NCI-H345 treated with DMSO at 0.1 percent for 48 hours (cell line): ENCODE data around the gene TRIM39.
"Not testable (repeated sequence)": the region's sequence is repeated elsewhere in the genome, so short reads cannot be mapped to it uniquely, and the experiment has no call there.

Experiments used
- DNase-seq: peaks from one replicate; lab custom pipeline; 2025; ENCODE audit not compliant: unreplicated experiment; lab: John Stamatoyannopoulos, UW

TRIM39 gene

GRCh38 chr6:30326526-30327231, at the start of gene TRIM39:
TRIM39 (plus strand) TSS chr6:30326927; CDS start chr6:30329318, 2,391 bp downstream.
- DNase-seq = peak; percentile 83

- not testable (repeated sequence) for DNase-seq
These were observed 45.7 kb upstream of the TRIM39 start for GRCh38 chr6:30280988-30281387.

- no peak for DNase-seq
These were observed 44.2 kb upstream of the TRIM39 start for GRCh38 chr6:30282522-30282921.

GRCh38 chr6:30283761-30284160, 43.0 kb upstream of the TRIM39 start:
- DNase-seq = no peak

- no peak for DNase-seq
These were observed 39.6 kb upstream of the TRIM39 start for GRCh38 chr6:30287139-30287538.

GRCh38 chr6:30295837-30296236, 30.9 kb upstream of the TRIM39 start:
- DNase-seq = no peak

GRCh38 chr6:30304002-30304401, 22.7 kb upstream of the TRIM39 start:
- no peak for DNase-seq

GRCh38 chr6:30311101-30311500, 15.6 kb upstream of the TRIM39 start:
- no peak for DNase-seq

- DNase-seq = no peak
These were observed 15.1 kb upstream of the TRIM39 start for GRCh38 chr6:30311671-30312070.

- DNase-seq = no peak
These were observed 14.5 kb upstream of the TRIM39 start for GRCh38 chr6:30312266-30312665.

- no peak for DNase-seq
These were observed 13.9 kb upstream of the TRIM39 start for GRCh38 chr6:30312676-30313321.

GRCh38 chr6:30315156-30315555, 11.6 kb upstream of the TRIM39 start:
- DNase-seq = no peak

GRCh38 chr6:30317913-30318589, 8.7 kb upstream of the TRIM39 start:
- no peak for DNase-seq

- no peak for DNase-seq
These were observed 7.4 kb upstream of the TRIM39 start for GRCh38 chr6:30319146-30319835.

GRCh38 chr6:30321692-30322388, 4.9 kb upstream of the TRIM39 start:
- no peak for DNase-seq

GRCh38 chr6:30322527-30323501, 3.9 kb upstream of the TRIM39 start:
- DNase-seq = no peak

- DNase-seq = no peak
These were observed 2.9 kb upstream of the TRIM39 start for GRCh38 chr6:30323806-30324205.

- DNase-seq = peak; percentile 25
These were observed 1.4 kb upstream of the TRIM39 start for GRCh38 chr6:30325150-30325872.

- peak; percentile 72 for DNase-seq
These were observed 728 bp upstream of the TRIM39 start for GRCh38 chr6:30325873-30326525.
